Testis (tissue), 2 donors: ENCODE results near the gene COL7A1.

Experiments
- CTCF ChIP-seq, 3 experiments: fragments of 450-650 bp in 2 of 3; fragments of 200-600 bp in 1 of 3; sonication (generic) in 1 of 3; IDR thresholded peaks; one replicate each; pipeline ENCODE4 v1.5.1; 2016 to 2019; ENCODE audit warnings: antibody characterized with exemption in 3 of 3, mild to moderate bottlenecking in 2 of 3, moderate library complexity in 1 of 3
- POLR2A ChIP-seq: fragments of 450-650 bp; IDR thresholded peaks from one replicate; pipeline ENCODE4 v1.6.1; 2017; ENCODE audit warnings: antibody characterized with exemption, mild to moderate bottlenecking, moderate library complexity

- TF ChIP-seq CTCF (IDR thresholded peaks at IDR 0.05) (no peak), POLR2A (no peak)
These were observed 35.3 kb upstream of the COL7A1 start for GRCh38 chr3:48630407-48630806.
